ENCODE results near the gene SMARCB1. TPM values are rescaled to one million over a fixed set of nuclear protein-coding genes. Genes with fewer than 3 reads are reported as not detected.

SMARCB1 gene
- total and polyA plus RNA-seq, 2 experiments from 2014 or later, result 114 to 132 TPM

- TF ChIP-seq ZNF462 (CRISPR knock-in tag; IDR thresholded peaks at IDR 0.05), result no peak
- TF ChIP-seq CREB1 (CRISPR knock-in tag; IDR thresholded peaks at IDR 0.05; ENCODE audit: low read depth), result no peak
Measured at GRCh38 chr22:23801238-23801821, 14.6 kb downstream of the SMARCB1 start (continued).

- no peak for TF ChIP-seq NANOG (IDR thresholded peaks at IDR 0.05; ENCODE audit: borderline replicate concordance)
- no peak for TF ChIP-seq EZH2phosphoT487 (IDR thresholded peaks at IDR 0.05; ENCODE audit: unreplicated experiment)
- TF ChIP-seq REST (IDR thresholded peaks at IDR 0.05; ENCODE audit: unreplicated experiment), result no peak
- no peak for TF ChIP-seq EZH2 (IDR thresholded peaks at IDR 0.05; ENCODE audit: low read depth, unreplicated experiment)
- Mint-ChIP-seq H3K4me1 (peaks cover 3% of the 10 kb centered on the region; the same call in 1 of the 3 replicates), H3K27me3 (ENCODE audit: insufficient read depth, low read depth, poor library complexity) (no peaks in the 10 kb centered on the region), H3K9me3 (no peaks in the 10 kb centered on the region; the same call in 2 of the 3 replicates), H3K36me3 (ENCODE audit: low read depth) (peaks cover 91% of the 10 kb centered on the region), H3K27ac (no peak overlapping the region), H3K4me3 (no peak overlapping the region)
- DNase-seq (ENCODE audit: low spot score), result no peak
- Histone ChIP-seq H3K36me3 (ENCODE audit: insufficient read depth) (peaks cover 32% of the 10 kb centered on the region), H3K4me2 (no peak overlapping the region), H2AFZ (no peak overlapping the region), H3K79me2 (replicated peaks; ENCODE audit: insufficient read depth) (no peaks in the 10 kb centered on the region), H3F3A (replicated peaks; ENCODE audit: low read depth) (no peaks in the 10 kb centered on the region; the same call in 1 of the 2 replicates), H3K27ac (ENCODE audit: low read depth) (no peak overlapping the region), H3K4me3 (no peak overlapping the region), H3K27me3 (ENCODE audit: insufficient read depth) (no peaks in the 10 kb centered on the region), H3K4me1 (ENCODE audit: insufficient read depth) (no peaks in the 10 kb centered on the region), H4K20me1 (replicated peaks; ENCODE audit: insufficient read depth) (no peaks in the 10 kb centered on the region; the same call in none of the 2 replicates), H3K9me2 (ENCODE audit: insufficient read depth) (no peaks in the 10 kb centered on the region)
- ATAC-seq, result no peak
Measured at GRCh38 chr22:23801886-23802377, 15.2 kb downstream of the SMARCB1 start.

Data from GM23338 (cell line).